Measurements from ENCODE around the gene FAM20B. TPM values are rescaled to one million over a fixed set of nuclear protein-coding genes. Genes with fewer than 3 reads are reported as not detected.
"Not testable (repeated sequence)": the region's sequence is repeated elsewhere in the genome, so short reads cannot be mapped to it uniquely, and the experiment has no call there.

The FAM20B gene, protein sequence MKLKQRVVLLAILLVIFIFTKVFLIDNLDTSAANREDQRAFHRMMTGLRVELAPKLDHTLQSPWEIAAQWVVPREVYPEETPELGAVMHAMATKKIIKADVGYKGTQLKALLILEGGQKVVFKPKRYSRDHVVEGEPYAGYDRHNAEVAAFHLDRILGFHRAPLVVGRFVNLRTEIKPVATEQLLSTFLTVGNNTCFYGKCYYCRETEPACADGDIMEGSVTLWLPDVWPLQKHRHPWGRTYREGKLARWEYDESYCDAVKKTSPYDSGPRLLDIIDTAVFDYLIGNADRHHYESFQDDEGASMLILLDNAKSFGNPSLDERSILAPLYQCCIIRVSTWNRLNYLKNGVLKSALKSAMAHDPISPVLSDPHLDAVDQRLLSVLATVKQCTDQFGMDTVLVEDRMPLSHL
- total RNA-seq: 10 to 100 TPM; 55.8 to 62.3 TPM
- long read RNA-seq, partial matches to known transcripts: 0 of 4 reads
- long read RNA-seq, other reads (novel, unspliced or antisense): 4 of 4 reads

DNA sequence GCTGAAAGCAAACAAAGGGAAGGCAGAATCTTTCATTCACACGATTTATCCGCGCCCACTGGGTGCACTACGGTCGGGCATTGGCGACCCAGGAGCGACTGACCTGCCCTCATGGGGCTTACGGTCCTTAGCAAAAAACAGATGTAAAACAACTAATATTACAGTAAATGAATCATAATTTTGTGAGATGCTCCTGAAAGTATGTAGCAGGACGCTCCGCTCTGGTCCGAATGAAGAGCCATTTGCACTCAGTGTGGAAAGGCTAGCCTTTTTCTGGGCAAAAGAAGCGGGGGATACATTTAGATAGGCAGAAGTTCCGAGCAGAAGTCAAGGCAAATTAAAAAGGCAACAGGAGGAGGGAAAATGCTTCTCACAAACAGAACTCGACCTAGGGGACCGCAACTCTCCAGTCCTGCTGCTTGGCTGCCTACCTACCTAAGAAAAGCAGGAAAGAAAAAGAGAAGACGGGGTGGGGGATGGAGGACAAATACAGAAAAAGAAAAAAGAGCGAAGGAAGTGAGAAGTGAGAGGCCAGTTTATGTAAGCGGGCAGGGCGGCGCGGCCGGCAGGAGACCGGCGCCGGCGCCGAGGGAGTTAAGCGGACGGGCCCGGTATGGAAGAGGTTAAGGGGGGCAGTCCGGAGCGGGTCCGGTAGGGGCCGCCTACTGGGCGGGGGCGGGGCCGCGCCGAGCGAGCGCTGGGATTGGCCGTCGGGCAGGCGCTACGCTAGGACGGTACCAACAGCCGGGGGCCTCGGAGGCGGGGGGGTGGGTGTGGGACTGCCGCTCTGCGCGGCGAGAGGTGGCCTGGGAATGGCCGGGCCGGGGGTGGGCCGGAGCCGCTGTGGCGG lies at the start of gene FAM20B:
Gene FAM20B (plus strand): TSS at position 770 of the 850 bp plus-strand sequence. CDS start 17,954 bp downstream, outside the sequence.
- DNase-seq (peak; percentile 96), ATAC-seq (peak; percentile 97 to 98)
- intact Hi-C loops (cut with DNase I): no loop called here

DNA sequence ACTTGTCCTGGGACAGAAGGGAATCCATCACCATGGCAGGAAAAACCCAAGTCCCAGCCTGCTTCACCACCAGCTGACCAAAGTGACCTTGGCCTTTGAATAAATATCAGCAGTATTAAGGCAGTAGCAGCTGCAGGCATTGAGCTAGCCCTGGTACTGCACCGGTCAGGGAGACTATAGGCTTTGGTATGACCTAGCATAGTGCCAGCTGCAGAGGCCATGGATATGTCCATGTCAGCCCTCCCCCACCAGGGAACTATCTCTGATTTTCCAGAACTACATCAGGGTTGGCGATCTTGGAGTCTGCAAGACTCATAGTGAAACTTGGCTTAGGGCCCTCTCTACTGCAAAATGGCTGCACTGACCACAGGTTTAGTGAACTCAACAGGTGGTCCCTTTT lies 49.2 kb upstream of the FAM20B start:
- DNase-seq (no peak), ATAC-seq (no peak)
- intact Hi-C loops (cut with DNase I): no loop called here

DNA sequence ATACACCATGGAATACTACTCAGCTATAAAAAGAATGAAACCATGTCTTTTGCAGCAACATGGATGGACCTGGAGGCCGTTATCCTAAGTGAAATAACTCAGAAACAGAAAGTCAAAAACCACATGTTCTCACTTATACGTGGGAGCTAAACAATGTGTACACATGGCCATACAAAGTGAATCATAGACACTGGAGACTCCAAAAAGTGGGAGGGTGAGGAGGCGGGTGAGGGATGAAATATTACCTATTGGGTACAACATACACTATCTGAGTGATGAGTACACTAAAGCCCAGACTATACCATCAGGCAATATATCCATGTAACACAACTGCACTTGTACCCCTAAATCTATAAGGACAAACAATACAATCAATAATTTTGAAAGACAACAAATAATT lies 39.5 kb upstream of the FAM20B start:
- no peak for ATAC-seq
- intact Hi-C loops (cut with DNase I): no loop called here
- DNase-seq: no peak

DNA sequence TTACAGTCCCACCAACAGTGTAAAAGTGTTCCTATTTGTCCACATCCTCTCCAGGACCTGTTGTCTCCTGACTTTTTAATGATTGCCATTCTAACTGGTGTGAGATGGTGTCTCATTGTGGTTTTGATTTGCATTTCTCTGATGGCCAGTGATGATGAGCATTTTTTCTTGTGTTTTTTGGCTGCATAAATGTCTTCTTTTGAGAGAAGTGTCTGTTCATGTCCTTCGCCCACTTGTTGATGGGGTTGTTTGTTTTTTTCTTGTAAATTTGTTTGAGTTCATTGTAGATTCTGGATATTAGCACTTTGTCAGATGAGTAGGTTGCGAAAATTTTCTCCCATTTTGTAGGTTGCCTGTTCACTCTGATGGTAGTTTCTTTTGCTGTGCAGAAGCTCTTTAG lies 37.5 kb upstream of the FAM20B start:
- ATAC-seq; DNase-seq; intact Hi-C loops (cut with DNase I): not testable (repeated sequence)

DNA sequence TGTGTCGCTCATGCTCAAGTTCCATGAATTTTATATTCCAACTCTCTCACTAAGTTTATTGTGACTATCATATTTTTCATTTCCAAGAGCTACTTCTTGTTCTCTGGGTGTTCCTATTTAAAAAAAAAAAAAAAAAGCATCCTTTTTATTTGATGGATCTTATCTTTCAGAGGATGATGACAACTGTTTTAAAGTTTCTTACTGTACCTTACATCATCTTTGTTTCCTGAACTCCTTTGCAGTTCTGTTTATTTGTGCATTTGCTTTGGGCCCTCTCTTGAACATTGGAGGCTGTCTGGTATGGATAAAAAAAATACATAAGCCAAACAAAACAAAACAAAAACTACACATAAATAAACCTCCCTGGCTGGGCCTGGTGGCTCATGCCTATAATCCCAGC lies 32.1 kb upstream of the FAM20B start:
- no peak for ATAC-seq
- intact Hi-C loops (cut with DNase I): no loop called here

DNA sequence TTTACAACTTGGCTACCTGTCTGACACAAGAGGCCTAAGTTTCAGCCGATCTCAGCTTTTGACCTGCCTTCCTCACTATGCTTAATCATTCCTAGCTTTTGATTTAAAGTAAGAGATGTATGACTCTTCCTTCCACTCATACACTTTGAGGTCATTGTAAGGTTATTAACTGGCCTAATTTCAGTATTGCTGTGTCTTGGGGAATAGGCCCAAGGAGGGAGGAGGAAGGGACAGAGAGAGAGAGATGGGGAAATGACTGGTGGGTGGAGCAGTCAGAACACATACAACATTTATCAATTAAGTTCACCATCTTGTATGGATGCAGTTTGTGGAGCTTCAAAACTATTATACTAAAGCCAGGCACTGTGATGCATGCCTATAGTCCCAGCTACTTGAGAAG lies 28.3 kb upstream of the FAM20B start:
- intact Hi-C loops (cut with DNase I): no loop called here
- ATAC-seq: no peak
- no peak for DNase-seq

More for the DNA sequence above, 32.1 kb upstream of the FAM20B start:
- no peak for DNase-seq

DNA sequence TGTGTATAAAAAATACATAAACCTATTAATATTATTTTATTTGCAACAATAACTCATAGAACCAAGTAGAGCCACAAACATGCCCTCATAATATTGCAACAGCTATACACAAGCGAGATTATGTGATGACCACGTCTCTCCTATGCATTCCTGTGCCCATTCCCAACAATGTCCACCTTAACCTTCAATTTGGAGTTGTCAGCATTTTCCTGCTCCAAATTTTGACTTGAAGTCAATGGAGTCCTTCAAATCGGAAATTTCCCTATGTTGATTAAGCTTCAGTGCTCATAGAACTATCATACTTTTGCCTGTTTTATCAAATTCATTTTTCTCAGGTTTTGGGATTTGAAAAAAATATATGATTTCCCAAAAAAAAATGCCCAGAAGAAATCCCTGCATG lies 27.4 kb upstream of the FAM20B start:
- intact Hi-C loops (cut with DNase I): no loop called here
- ATAC-seq: no peak

DNA sequence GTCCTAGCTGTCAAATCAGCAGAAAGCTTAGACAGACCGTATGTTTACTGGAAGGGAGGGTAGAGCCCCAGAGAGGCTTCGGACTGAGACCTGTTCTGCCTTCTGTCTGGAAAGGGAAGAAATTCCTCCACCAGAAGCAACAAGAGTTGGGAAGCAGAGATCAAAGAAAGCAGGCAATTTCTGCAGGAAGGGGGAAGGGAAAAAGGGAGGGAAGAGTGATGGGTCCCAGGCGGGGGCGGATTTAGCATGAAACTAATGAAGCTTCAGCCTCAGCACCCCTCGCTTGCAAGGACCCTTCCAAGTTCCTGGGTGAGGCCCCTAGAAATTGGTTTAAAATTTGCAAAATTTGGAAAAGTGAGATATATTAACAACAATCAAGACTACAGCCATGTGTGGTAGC lies 26.6 kb upstream of the FAM20B start:
- intact Hi-C loops (cut with DNase I): no loop called here
- no peak for DNase-seq
- ATAC-seq: no peak

More for the DNA sequence above, 27.4 kb upstream of the FAM20B start:
- DNase-seq: no peak

DNA sequence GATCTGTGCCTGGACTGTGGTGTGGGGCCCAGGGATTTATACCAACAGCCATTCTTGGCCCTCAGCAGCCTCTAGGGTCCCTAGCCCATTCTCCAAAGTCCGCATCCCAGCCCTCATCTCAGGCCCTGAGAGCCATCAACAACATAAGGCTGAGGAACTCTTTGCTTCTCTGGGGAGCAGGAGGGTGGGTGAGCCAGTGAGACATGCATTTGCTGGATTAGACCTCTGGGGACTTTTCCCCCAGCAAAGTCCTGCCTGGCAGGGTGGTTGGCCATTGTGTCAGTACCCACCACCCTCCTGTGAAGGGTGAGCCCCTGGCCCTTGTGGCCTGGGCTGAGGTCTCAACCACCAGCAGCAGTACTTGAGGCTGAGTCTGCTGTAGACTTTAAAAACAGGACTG lies 24.2 kb upstream of the FAM20B start:
- intact Hi-C loops (cut with DNase I): loop anchor here (5.0 kb wide), 1 partner anchor 459 kb away; no protein-coding TSS in a partner anchor
- ATAC-seq (no peak), DNase-seq (no peak)

DNA sequence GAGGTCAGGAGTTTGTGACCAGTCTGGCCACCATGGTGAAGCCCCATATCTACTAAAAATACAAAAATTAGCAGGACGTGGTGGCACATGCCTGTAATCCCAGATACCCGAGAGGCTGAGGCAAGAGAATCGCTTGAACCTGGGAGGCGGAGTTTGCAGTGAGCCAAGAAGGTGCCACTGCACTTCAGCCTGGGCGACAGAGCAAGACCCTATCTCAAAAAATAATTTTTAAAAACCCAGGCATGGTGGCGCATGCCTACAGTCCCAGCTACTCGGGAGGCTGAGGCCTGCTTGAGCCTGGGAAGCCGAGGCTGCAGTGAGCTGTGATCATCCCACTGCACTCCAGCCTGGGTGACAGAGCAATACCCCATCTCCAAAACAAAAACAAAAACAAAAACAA lies 23.6 kb upstream of the FAM20B start:
- intact Hi-C loops (cut with DNase I): loop anchor here (2.0 to 5.0 kb wide), 4 partner anchors 189 to 460 kb away; no protein-coding TSS in a partner anchor
- ATAC-seq: peak in 1 of 2 donors; percentile 14
- DNase-seq: not testable (repeated sequence)

DNA sequence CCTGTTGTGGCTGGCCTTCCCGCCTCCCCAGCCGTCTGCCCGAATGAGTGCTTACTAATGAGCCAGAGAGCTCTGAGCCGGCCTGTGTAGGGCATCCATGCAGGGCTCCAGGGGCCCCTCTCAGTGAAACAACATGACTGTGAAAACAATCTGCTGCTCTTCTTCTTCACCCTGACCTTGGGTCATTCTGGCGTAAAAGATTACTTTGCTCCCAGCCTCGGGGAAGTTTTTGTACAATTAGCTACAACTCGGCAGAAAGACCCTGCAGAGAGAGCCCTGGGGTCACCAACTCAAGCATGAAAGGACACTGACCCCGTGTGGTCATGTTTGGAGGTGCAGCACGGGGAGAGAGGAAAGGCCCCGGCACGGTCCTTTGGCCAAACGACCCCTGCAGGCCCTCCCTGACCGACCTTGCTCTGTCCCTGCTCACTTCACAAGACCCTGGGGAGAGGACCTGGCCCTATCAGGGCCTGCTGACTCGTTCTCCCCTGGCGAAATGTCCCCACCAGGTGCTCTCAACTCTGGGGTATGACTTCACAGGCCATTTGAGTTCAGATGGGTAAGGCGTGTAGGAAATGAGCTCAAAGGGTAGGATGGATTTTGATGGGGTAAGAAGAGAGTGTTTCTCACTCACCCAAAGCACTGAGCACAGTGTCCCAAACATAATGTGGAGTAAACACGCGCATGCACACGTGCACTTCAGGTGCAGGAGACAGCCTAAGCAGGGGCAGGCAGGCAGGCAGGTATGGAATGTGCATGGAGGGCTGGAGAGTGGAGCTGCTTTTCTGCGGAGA lies 22.9 kb upstream of the FAM20B start:
- intact Hi-C loops (cut with DNase I): loop anchor here (2.0 to 5.0 kb wide), 4 partner anchors 190 to 460 kb away; no protein-coding TSS in a partner anchor
- DNase-seq (peak; percentile 74), ATAC-seq (peak; percentile 85 to 88)

DNA sequence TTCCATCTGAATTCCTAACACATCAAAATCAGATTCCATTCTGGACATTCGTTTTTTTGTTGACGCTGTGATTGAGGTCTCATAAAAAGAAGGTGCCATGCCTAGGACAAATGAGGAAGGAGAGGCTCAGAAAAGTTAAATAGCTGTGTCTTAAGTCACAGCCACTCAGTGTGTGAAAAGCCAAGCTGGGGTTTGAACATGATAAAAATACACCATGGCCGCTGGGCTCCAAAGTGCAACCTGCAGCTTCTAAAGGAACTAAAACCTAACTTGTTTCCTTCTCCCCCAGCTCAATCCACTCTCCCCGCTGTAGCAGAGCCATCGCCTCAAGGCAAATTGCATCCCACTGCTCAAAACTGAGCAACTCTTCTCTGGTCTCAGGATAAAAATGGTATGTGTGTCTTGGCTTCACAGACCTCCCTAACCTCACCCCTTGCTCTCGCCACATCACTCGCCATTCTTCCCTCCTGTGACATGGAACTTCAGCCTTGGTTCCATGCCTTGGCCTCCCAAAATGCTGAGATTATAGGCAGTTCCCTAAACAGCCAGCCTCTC lies 22.1 kb upstream of the FAM20B start:
- ATAC-seq (no peak), DNase-seq (no peak)
- intact Hi-C loops (cut with DNase I): loop anchor here (2.0 to 5.0 kb wide), 4 partner anchors 191 to 461 kb away; no protein-coding TSS in a partner anchor

DNA sequence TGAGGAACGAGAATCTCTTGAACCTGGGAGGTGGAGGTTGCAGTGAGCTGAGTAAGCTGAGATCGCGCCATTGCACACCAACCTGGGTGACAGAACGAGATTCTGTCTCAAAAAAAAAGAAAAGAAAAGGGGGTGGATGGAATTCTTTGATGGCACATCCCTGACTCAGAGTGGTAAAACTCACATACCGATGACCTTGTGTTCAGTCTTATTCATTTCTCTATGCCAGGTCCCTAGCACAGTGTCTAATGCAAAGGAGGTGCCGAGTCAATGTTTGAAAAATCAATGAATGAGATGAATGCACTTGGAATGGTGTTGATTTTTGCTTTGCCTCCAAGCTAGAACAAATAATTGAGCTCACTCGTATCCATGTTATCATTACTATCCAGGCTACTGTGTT lies 18.5 kb upstream of the FAM20B start:
- ATAC-seq (no peak), DNase-seq (no peak)
- intact Hi-C loops (cut with DNase I): no loop called here

DNA sequence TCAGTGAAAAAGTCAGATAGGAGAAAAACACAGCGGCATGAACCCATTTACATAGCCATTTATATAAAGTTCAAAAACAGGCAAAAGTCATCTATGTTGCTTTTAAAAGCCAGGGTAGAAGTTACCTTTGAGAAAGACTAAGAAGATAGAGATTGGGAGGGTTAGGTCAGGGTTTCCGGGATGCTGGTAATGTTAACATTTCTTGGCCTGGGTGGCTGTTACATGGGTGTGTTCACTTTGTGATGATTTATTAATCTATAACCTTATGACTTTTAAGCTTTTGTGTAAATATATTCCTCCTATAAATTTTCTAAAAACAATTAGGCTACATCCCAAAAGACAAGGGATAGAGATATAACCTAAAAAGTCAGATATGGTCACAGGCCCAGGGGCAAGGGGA lies 15.0 kb upstream of the FAM20B start:
- no peak for ATAC-seq
- intact Hi-C loops (cut with DNase I): no loop called here
- no peak for DNase-seq

DNA sequence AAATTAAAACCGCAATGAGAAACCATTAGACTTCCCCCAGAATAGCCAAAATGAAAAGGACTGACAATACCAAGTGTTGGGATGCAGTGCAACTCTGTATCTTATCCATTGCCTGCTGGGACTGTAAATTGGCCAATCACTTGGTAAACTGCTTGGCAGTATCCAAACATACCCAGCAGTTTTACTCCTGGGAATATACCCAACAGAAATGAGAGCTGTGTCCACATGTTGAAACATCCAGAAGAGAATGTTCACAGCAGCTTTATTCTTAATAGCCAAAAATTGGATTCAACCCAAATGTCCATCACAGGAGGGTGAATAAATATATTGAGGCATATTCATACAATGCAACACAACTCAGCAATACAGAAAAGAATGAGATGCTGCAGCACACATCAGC lies 13.7 kb upstream of the FAM20B start:
- ATAC-seq: peak in 1 of 2 donors; percentile 39
- no peak for DNase-seq
- intact Hi-C loops (cut with DNase I): no loop called here

DNA sequence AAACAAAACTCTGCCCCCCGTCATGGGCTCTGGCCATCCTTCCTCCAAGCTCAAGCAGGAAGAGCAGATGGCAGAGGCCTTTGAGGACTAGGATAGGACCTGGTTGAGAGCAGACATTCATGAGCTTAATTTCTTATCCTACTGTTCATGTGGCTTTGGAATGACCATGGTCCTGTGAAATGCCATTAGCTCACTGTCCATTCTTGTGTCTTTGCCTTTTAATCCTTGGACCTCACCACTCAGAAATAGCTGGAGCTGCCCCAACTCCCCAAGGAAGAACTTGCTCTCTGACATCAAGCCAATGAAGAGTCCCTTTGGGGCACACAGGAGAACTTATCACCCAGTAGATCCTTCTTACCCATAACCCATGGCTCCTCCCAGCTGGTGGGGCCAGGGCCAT lies 11.6 kb upstream of the FAM20B start:
- no peak for DNase-seq
- peak in 1 of 2 donors; percentile 56 for ATAC-seq
- intact Hi-C loops (cut with DNase I): no loop called here

DNA sequence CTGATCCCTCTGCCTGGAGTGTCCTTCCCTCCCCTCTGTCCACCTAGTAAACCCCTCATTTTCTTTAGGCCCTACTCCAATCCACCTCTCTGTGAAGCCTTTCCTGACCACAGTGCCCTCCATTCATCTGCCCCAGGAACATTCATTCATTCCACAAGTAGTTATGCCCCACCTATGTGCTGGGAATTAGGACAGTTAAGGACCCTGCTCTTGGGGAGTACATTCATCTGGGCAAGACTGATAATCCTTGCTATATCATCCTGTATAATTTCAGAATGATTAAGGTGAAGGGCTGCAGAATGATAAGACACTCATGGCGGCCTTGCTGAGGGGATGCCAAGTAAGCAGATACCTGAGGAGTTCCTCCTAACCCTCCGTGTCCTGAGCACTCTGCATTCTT lies 10.3 kb upstream of the FAM20B start:
- intact Hi-C loops (cut with DNase I): no loop called here
- ATAC-seq (no peak), DNase-seq (no peak)

DNA sequence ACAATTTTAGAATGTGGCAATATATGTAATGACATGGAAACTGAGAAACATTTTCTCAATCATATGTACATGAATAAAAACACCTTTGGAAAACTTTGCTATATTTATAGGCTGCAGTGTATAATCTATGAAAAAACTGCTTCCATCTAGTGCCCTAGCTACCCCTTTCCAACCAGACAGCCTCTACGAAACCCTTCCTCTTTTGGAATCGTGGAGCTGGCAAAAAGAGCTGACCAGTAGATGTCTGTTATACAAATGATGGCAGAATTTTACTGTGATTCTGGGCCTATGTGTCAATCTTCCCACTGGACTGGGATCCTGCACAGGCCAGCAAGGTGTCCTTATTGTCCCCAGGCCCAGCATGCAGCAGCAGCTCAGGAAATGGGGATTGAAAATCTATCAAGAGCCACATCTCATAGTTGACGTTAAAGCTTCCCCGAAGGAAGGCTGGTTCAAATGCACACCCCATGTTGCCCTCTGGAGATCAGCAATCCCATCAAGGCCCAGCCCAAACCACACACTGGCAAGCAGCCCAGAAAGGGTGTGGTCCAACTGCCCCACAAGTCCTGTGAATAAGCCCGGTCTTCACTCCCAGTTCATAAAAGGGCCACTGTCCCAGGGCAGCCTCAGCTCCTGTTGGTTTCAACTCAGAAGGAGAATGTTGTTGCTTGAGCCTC lies 8.8 kb upstream of the FAM20B start:
- ATAC-seq: peak; percentile 89 to 93
- intact Hi-C loops (cut with DNase I): no loop called here
- DNase-seq: peak; percentile 88

All from left cardiac atrium (tissue), 4 donors.